ENCODE measurements around the gene PPM1M.

Gene PPM1M

GRCh38 chr3:52223449-52224408 lies 21.8 kb upstream of the PPM1M start:
- in situ Hi-C loops (cut with MboI; ENCODE audit: low pct_unique_long_range_greater_than_20kb, low sequenced_read_pairs, unreplicated experiment) = no loop called here
- TF ChIP-seq, protein P1, sequence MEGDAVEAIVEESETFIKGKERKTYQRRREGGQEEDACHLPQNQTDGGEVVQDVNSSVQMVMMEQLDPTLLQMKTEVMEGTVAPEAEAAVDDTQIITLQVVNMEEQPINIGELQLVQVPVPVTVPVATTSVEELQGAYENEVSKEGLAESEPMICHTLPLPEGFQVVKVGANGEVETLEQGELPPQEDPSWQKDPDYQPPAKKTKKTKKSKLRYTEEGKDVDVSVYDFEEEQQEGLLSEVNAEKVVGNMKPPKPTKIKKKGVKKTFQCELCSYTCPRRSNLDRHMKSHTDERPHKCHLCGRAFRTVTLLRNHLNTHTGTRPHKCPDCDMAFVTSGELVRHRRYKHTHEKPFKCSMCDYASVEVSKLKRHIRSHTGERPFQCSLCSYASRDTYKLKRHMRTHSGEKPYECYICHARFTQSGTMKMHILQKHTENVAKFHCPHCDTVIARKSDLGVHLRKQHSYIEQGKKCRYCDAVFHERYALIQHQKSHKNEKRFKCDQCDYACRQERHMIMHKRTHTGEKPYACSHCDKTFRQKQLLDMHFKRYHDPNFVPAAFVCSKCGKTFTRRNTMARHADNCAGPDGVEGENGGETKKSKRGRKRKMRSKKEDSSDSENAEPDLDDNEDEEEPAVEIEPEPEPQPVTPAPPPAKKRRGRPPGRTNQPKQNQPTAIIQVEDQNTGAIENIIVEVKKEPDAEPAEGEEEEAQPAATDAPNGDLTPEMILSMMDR (IDR thresholded peaks at IDR 0.05; ENCODE audit: extremely low read depth, insufficient read depth, missing control alignments) = no peak
- no peak for DNase-seq (ENCODE audit: low spot score)

DNA sequence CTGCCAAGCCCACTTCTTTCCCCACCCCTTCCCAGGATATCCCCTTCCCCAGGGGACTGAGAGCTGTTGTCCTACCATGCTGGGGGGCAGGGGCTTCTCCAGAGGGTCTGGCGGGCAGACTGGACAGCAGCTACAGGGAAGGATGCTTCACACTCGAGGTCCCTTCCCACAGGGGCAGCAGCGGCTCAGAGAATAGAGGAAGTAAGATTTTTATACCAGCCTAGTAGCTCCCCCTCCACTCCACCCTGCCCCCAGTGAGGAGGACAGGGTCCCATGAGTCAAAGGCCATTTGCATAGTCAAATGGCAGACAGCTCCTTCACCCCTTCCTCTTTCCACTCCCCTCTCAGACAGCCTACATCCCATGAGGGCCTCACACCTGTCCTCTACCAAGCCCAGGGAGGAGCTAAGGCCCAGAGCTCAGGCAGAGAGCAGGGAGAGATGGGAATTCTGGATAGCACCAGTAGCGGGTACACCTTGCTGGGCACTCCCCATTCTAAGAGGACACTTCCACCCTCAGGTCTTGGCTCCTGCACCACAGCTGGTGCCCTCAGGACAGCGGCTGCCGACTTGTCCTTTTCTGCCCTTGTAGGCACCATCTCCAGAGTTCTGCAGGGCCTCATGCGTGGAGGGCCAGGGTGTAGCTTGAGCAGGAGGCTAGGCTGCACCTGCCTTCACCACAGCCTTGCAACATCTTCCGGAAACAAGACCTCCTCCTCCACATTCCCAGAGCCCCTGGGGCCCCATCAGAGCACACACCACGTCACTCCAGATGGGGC lies 19.9 kb upstream of the PPM1M start, which contains the start of gene TLR9:
TSS of gene TLR9 (minus strand) at position 194 of the 777 bp plus-strand sequence. CDS start at position 78, 116 bp downstream.
- peak; percentile 83 for DNase-seq (ENCODE audit: low spot score)
- TF ChIP-seq, protein P1 (IDR thresholded peaks at IDR 0.05; ENCODE audit: extremely low read depth, insufficient read depth, missing control alignments) = no peak

GRCh38 chr3:52226229-52226817 lies 19.2 kb upstream of the PPM1M start:
- in situ Hi-C loops (cut with MboI; ENCODE audit: low pct_unique_long_range_greater_than_20kb, low sequenced_read_pairs, unreplicated experiment) = no loop called here
- no peak for DNase-seq (ENCODE audit: low spot score)
- TF ChIP-seq, protein P1 (IDR thresholded peaks at IDR 0.05; ENCODE audit: extremely low read depth, insufficient read depth, missing control alignments) = no peak

More for the DNA sequence above, 19.9 kb upstream of the PPM1M start, which contains the start of gene TLR9:
- in situ Hi-C loops (cut with MboI; ENCODE audit: low pct_unique_long_range_greater_than_20kb, low sequenced_read_pairs, unreplicated experiment) = no loop called here

- TF ChIP-seq, protein P1 (IDR thresholded peaks at IDR 0.05; ENCODE audit: extremely low read depth, insufficient read depth, missing control alignments) = peak; percentile 5
- in situ Hi-C loops (cut with MboI; ENCODE audit: low pct_unique_long_range_greater_than_20kb, low sequenced_read_pairs, unreplicated experiment) = no loop called here
- DNase-seq (ENCODE audit: low spot score) = no peak
Observed at GRCh38 chr3:52227117-52227516, 18.4 kb upstream of the PPM1M start.

DNA sequence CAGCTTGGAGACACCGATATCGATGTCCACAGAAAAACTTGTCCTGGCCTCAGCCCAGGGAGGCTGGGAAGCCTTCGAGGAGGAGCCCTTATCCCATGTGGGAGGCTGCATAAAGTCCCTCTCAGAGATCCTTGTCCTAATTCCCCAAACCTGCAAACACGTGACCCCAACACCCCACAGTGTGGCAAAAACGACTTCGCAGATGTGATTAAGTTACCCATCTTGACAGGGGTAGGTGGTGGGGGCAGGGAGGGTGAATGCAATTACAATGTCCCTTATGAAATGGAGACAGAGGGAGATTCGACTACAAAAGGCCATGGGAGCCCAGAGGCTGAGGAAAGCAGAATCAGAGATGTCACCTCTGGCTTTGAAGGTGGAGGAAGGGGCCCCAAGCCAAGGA lies 17.8 kb upstream of the PPM1M start:
- DNase-seq (ENCODE audit: low spot score) = no peak
- TF ChIP-seq, protein P1 (IDR thresholded peaks at IDR 0.05; ENCODE audit: extremely low read depth, insufficient read depth, missing control alignments) = no peak
- in situ Hi-C loops (cut with MboI; ENCODE audit: low pct_unique_long_range_greater_than_20kb, low sequenced_read_pairs, unreplicated experiment) = no loop called here

DNA sequence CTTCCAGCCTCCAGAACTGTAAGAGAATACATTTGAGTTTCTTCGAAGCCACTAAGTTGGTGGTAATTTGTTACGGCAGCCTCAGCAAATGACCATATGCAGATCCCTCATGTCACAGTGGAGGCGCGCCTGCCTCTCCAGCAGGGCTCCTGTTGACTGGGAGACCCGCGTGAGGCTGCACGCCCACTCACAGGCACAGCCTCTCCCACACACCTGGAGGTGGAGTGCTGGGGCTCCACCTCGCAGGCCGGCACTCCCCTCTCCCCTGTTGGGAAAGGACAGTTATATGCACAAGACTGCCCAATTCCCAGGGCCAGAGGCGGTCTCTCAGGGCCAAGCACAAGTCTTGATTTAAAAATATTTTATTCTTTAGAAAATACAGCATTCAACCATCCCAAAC lies 17.3 kb upstream of the PPM1M start:
- in situ Hi-C loops (cut with MboI; ENCODE audit: low pct_unique_long_range_greater_than_20kb, low sequenced_read_pairs, unreplicated experiment) = no loop called here
- no peak for DNase-seq (ENCODE audit: low spot score)
- TF ChIP-seq, protein P1 (IDR thresholded peaks at IDR 0.05; ENCODE audit: extremely low read depth, insufficient read depth, missing control alignments) = no peak
